GM19324 (cell line): ENCODE data around the gene EXOC4.

Experiments used
- ATAC-seq: cut with Tn5 transposase; IDR thresholded peaks from one replicate; pipeline ENCODE4 v1.9.1; 2021; ENCODE audit warnings: mild to moderate bottlenecking, moderate library complexity; ENCODE audit not compliant: unreplicated experiment, low FRiP score

EXOC4 gene

DNA sequence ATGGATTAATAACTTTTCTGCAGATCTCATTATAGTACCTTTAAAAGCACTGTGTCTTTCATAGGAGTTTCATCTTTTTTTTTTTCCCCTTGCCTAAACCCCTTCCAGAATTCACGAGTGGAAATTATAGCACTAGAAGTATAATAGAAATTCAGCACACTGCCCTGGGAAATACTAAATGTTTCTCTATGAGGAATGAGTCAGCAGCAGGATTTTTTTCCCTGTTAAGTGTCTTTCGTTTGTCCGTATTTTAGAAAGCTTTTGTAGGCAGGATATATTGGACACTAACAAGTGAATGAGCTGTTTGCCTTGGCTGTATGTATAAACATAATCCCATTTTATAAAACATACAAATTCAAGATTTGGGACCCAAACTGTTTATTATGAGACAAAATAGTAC is 105.8 kb downstream of the EXOC4 start:
- no peak for ATAC-seq

DNA sequence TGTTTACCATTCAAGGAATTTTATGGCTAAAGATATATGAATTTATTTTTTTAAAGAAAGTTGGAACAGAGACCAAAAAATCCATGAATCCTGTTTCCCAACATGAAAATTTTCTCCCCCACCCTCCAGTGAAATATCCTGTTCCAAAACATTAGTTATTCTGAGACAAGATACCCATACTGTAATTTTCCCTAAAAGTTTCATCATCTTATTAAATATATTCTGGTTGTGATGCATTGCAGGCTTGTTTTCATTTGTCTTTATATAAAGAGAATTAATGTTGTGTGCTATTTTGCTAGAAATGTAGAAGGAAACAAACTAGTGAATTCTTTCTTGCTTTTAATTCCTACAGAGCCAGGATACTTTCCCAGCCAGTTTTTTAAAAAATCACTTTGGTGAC is 106.6 kb downstream of the EXOC4 start:
- ATAC-seq: no peak

DNA sequence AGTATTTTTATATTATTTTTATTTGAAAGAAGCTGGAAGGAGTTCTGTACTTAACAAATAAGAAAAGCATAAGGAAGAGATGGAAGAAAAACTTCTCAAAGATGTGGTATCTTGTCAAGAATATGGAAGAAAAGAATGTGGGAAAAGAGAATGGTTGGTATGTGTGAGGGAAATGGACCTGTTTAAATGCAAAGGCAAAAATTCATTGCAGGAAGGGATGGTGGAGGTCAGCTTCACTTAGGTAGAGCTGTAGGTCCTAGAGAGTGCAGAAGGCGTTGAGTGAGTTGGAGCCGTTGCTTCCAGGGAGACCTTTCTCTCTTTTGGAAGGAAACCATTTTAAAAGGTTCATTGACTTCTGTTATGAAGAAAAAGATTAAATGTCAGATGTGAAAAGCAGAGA is 107.3 kb downstream of the EXOC4 start:
- ATAC-seq: no peak

GRCh38 chr7:133361806-133362205 is 108.9 kb downstream of the EXOC4 start:
- ATAC-seq: no peak

- no peak for ATAC-seq
Observed at GRCh38 chr7:133364959-133365690, 112.2 kb downstream of the EXOC4 start.

DNA sequence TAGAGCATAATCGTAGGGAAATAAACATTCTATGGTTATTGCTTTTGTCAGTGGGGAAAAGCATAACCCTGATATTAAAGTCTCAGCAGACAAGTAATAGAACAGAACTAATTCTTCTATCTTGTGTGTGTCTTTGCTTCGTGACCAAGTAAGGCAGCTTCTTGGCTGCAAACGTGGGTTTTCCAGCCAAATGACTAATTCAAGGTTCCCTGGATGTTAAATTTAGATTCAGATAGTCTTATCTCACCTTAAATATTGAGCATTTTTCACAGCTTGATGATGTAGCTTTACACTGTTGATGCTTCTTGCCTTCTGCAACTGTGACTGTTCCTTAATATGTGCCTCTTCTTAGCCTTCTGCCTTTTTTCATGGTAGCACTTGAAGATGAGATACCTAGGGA is 113.0 kb downstream of the EXOC4 start:
- no peak for ATAC-seq

GRCh38 chr7:133367561-133367960 is 114.7 kb downstream of the EXOC4 start:
- no peak for ATAC-seq

- ATAC-seq: no peak
Observed at GRCh38 chr7:133369130-133369529, 116.3 kb downstream of the EXOC4 start.

GRCh38 chr7:133371616-133372015 is 118.7 kb downstream of the EXOC4 start:
- ATAC-seq: no peak

DNA sequence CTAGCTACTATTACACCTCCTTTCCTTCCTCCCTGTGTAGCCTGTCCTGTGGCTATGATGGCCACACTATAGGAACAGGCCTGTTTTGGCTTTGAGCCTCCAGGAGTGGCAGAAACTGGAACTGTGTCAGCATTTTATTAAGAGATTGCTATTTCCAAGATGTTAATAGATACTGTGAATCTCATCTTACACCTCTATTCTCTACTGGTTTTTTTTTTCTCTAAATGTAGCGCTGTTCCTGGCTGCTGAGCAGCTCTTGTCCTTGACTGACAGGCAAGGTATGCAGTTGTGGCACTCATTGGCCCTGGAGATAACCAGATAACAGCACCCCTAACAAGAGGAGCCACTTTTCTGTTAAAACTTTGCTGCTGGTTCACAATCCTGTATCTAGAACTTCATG is 119.5 kb downstream of the EXOC4 start:
- no peak for ATAC-seq

GRCh38 chr7:133376514-133376913 is 123.6 kb downstream of the EXOC4 start:
- no peak for ATAC-seq

- no peak for ATAC-seq
Observed at GRCh38 chr7:133381965-133382364, 129.1 kb downstream of the EXOC4 start.

DNA sequence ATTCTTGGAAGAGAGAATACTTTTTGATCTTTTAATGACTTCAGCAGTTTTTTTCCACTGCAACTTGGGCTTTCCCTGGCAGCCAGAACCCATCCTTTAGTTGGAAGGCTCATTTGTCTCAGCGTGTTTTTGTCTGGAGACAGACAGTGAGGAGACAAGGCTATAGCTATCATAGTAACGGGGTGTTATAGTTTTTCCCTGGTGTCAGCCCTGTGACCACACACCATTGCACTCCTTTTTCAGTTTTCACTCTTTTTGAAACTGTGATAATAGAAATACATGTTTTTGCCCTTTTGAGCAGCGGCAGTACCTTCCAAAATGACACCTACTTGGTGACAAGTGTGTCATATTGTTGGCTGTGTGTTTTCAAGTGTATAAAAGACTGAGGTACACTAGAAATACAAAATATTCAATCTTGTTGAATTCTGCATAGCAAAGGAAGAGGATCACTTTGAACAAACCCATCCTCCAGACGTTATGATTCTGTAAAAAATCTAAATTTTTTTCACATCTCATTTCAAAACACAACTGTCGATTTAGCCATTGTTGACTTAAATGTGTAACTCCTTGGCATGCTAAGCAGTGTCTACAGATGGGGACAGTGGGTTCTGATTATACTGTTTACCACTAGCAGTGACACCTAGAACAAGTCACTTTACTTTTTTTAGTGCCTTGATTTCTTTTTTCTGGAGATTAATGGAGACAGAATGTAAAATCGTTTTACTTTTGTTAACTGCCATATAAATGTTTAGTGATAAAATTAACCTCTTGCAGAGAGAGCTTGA is 130.1 kb downstream of the EXOC4 start:
- ATAC-seq: no peak

GRCh38 chr7:133386205-133386604 is 133.3 kb downstream of the EXOC4 start:
- no peak for ATAC-seq

DNA sequence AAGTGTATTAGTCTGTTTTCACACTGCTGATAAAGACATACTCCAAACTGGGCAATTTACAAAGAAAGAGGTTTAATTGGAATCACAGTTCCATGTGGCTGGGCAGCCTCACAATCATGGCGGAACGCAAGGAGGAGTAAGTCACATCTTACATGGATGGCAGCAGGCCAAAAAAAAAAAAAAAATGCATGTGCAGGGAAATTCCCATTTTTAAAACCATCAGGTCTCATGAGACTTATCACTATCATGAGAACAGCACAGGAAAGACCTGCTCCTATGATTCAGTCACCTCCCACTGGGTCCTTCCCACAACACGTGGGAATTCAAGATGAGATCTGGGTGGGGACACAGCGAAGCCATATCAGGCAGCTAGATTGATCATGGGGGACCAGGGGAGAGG is 136.8 kb downstream of the EXOC4 start:
- no peak for ATAC-seq

DNA sequence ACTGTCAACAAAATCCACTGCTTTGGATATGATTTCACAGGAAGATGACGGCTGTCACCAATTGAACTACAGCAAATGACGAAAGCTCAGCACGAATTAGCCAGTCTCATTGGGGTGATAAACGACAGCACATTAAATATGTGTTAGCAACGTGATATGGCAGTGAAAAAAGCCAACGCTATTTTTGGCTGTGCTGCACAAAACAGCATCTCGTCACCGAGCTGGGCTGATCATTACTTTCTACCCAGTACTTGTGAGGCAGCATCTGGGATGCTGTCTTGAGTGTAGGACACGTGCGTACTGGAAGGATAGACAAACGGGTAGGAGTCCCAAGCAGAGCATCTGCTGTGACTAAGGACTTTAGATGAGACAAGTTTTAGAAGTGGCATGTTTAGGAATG is 138.3 kb downstream of the EXOC4 start:
- no peak for ATAC-seq

- no peak for ATAC-seq
Observed at GRCh38 chr7:133394369-133394768, 141.5 kb downstream of the EXOC4 start.

GRCh38 chr7:133395551-133395950 is 142.7 kb downstream of the EXOC4 start:
- ATAC-seq: no peak

GRCh38 chr7:133398506-133398905 is 145.6 kb downstream of the EXOC4 start:
- no peak for ATAC-seq

- ATAC-seq: no peak
Observed at GRCh38 chr7:133401225-133401624, 148.3 kb downstream of the EXOC4 start.

GRCh38 chr7:133408212-133408611 is 155.3 kb downstream of the EXOC4 start:
- no peak for ATAC-seq

- no peak for ATAC-seq
Observed at GRCh38 chr7:133409421-133409820, 156.5 kb downstream of the EXOC4 start.
